H1 (cell line): Measurements from ENCODE around the gene PDZK1IP1. TPM values are rescaled to one million over a fixed set of nuclear protein-coding genes. Genes with fewer than 3 reads are reported as not detected.
A peak's percentile ranks its signal among the peaks of the same experiment; 100 is the strongest.

Source experiments
- CTCF ChIA-PET: fragments of 300-600 bp; sonication (Branson Sonifier 250); formaldehyde crosslinking; loops from one replicate; lab custom pipeline; 2021; ENCODE audit not compliant: partially characterized antibody; lab: Charles Lee
- POLR2A ChIA-PET: fragments of 300-600 bp; sonication (Branson Sonifier 250); formaldehyde crosslinking; loops from one replicate; lab custom pipeline; 2021; ENCODE audit warnings: inconsistent platforms; ENCODE audit not compliant: partially characterized antibody; lab: Charles Lee
- DNase-seq, 2 experiments: peaks; one replicate each; pipeline versions ENCODE4 v3.0.0 to v3.0.0-alpha.2; 2010 to 2022; ENCODE audit warnings: low spot score in 2 of 2, low read depth in 1 of 2, mixed read lengths in 1 of 2
- FAIRE-seq: peaks from 2 replicates; lab custom pipeline; 2011; peaks lifted over from hg19 to GRCh38; lab: Jason Lieb, UNC
- H2AFZ ChIP-seq: 2 replicates; pipeline ENCODE4 v1.8.1; 2012; ENCODE audit warnings: low read length, inconsistent platforms
- H2AK5ac ChIP-seq: 2 replicates; pipeline ENCODE4 v1.6.1; 2013; ENCODE audit warnings: low read depth, low read length
- H2BK120ac ChIP-seq: replicated peaks from 2 replicates; pipeline ENCODE3; 2013; ENCODE audit warnings: low read depth, low read length, inconsistent platforms
- H2BK12ac ChIP-seq: 2 replicates; pipeline ENCODE4 v1.6.1; 2013; ENCODE audit warnings: low read depth, low read length
- H2BK15ac ChIP-seq: 2 replicates; pipeline ENCODE4 v1.6.1; 2013; ENCODE audit warnings: low read length
- H2BK20ac ChIP-seq: 2 replicates; pipeline ENCODE4 v1.6.1; 2013; ENCODE audit warnings: low read length
- H2BK5ac ChIP-seq: 2 replicates; pipeline ENCODE4 v1.6.1; 2013; ENCODE audit warnings: low read depth, low read length
- H3K14ac ChIP-seq: 2 replicates; pipeline ENCODE4 v1.6.1; 2013; ENCODE audit warnings: inconsistent platforms; ENCODE audit not compliant: insufficient read length
- H3K18ac ChIP-seq: 2 replicates; pipeline ENCODE4 v1.6.1; 2013; ENCODE audit warnings: low read length; ENCODE audit errors: extremely low read depth
- H3K23ac ChIP-seq: 2 replicates; pipeline ENCODE4 v1.6.1; 2013; ENCODE audit warnings: inconsistent platforms; ENCODE audit not compliant: insufficient read length
- H3K23me2 ChIP-seq: 2 replicates; pipeline ENCODE4 v1.6.1; 2013; ENCODE audit warnings: low read depth, low read length
- H3K27ac ChIP-seq: 2 replicates; pipeline ENCODE4 v1.6.1; 2011; ENCODE audit warnings: low read depth, low read length, inconsistent platforms
- H3K27me3 ChIP-seq, 4 experiments: replicated peaks in 1 of 4; 1 replicate in 1 of 4; 2 replicates in 3 of 4; pipeline versions ENCODE4 v1.6.1 to v1.8.1; 2011 to 2013; ENCODE audit warnings: low read length in 3 of 4, mild to moderate bottlenecking in 3 of 4, inconsistent platforms in 2 of 4, mixed read lengths in 2 of 4, moderate library complexity in 1 of 4; ENCODE audit not compliant: control insufficient read depth in 3 of 4, insufficient read depth in 3 of 4; ENCODE audit errors: extremely low read depth in 1 of 4
- H3K36me3 ChIP-seq, 4 experiments: 2 replicates each; pipeline versions ENCODE4 v1.6.1 to v1.8.1; 2011 to 2013; ENCODE audit warnings: mild to moderate bottlenecking in 4 of 4, low read length in 3 of 4, moderate library complexity in 2 of 4, control low read depth in 1 of 4, inconsistent platforms in 1 of 4; ENCODE audit not compliant: insufficient read depth in 4 of 4, control insufficient read depth in 2 of 4
- H3K4ac ChIP-seq: replicated peaks from 2 replicates; pipeline ENCODE3; 2013; ENCODE audit warnings: low read length, low read depth, mixed read lengths, inconsistent platforms; ENCODE audit not compliant: insufficient read length
- H3K4me1 ChIP-seq, 4 experiments: replicated peaks in 1 of 4; 1 replicate in 1 of 4; 2 replicates in 3 of 4; pipeline versions ENCODE4 v1.6.1 to v1.8.1; 2011 to 2013; ENCODE audit warnings: low read length in 3 of 4, inconsistent platforms in 2 of 4, mixed read lengths in 1 of 4; ENCODE audit not compliant: insufficient read depth in 4 of 4, control insufficient read depth in 3 of 4
- H3K4me2 ChIP-seq, 2 experiments: 2 replicates each; pipeline versions ENCODE4 v1.6.1 to v1.8.1; 2011 to 2013; ENCODE audit warnings: low read depth in 2 of 2, low read length in 2 of 2, control low read depth in 1 of 2, inconsistent platforms in 1 of 2, mild to moderate bottlenecking in 1 of 2; ENCODE audit not compliant: insufficient read depth in 1 of 2
- H3K4me3 ChIP-seq, 4 experiments: fragments of 200-600, 300-600 bp in 1 of 4; sonication (generic), shearing (Covaris generic), sonication (Bioruptor Twin) in 1 of 4; 2 replicates each; pipeline versions ENCODE4 v1.5.1 to v1.8.1; 2011 to 2016; ENCODE audit warnings: low read length in 4 of 4, low read depth in 3 of 4, control low read depth in 2 of 4, inconsistent platforms in 2 of 4, mild to moderate bottlenecking in 2 of 4, mixed read lengths in 1 of 4, moderate library complexity in 1 of 4; ENCODE audit not compliant: insufficient read depth in 2 of 4; ENCODE audit errors: extremely low read depth in 1 of 4
- H3K56ac ChIP-seq: replicated peaks from 2 replicates; pipeline ENCODE3; 2013; ENCODE audit warnings: low read depth, mild to moderate bottlenecking, mixed read lengths, low read length, inconsistent platforms; ENCODE audit not compliant: insufficient read length
- H3K79me1 ChIP-seq: 2 replicates; pipeline ENCODE4 v1.6.1; 2013; ENCODE audit warnings: low read depth, low read length, control low read depth
- H3K79me2 ChIP-seq, 2 experiments: 2 replicates each; pipeline versions ENCODE4 v1.6.1 to v1.8.1; 2012 to 2013; ENCODE audit warnings: low read length in 2 of 2, mild to moderate bottlenecking in 2 of 2, inconsistent platforms in 1 of 2; ENCODE audit not compliant: insufficient read depth in 2 of 2, control insufficient read depth in 1 of 2
- H3K9ac ChIP-seq, 4 experiments: replicated peaks in 1 of 4; 1 replicate in 1 of 4; 2 replicates in 3 of 4; pipeline versions ENCODE4 v1.6.1 to v1.8.1; 2011 to 2013; ENCODE audit warnings: low read depth in 3 of 4, low read length in 3 of 4, control low read depth in 2 of 4, mild to moderate bottlenecking in 2 of 4, moderate library complexity in 2 of 4, inconsistent platforms in 1 of 4; ENCODE audit errors: extremely low read depth in 1 of 4
- H3K9me3 ChIP-seq, 2 experiments: 2 replicates each; pipeline versions ENCODE4 v1.6.1 to v1.8.1; 2012 to 2013; ENCODE audit warnings: mild to moderate bottlenecking in 2 of 2, moderate library complexity in 2 of 2, control low read depth in 1 of 2, inconsistent platforms in 1 of 2, low read depth in 1 of 2, low read length in 1 of 2, mixed read lengths in 1 of 2; ENCODE audit not compliant: insufficient read depth in 2 of 2
- H4K20me1 ChIP-seq, 2 experiments: replicated peaks in 1 of 2; 2 replicates each; pipeline versions ENCODE3 to v1.8.1; 2011 to 2013; ENCODE audit warnings: inconsistent platforms in 2 of 2, low read length in 2 of 2, mild to moderate bottlenecking in 1 of 2; ENCODE audit not compliant: insufficient read depth in 2 of 2, control insufficient read depth in 1 of 2
- H4K5ac ChIP-seq: 2 replicates; pipeline ENCODE4 v1.6.1; 2013; ENCODE audit warnings: low read length, low read depth, mixed read lengths, inconsistent platforms; ENCODE audit not compliant: insufficient read length
- H4K8ac ChIP-seq: 2 replicates; pipeline ENCODE4 v1.8.0; 2013; ENCODE audit warnings: mild to moderate bottlenecking, moderate library complexity, low read length, inconsistent platforms; ENCODE audit not compliant: insufficient read depth; ENCODE audit errors: extremely low read depth
- H4K91ac ChIP-seq: replicated peaks from 2 replicates; pipeline ENCODE3; 2013; ENCODE audit warnings: low read length, mixed read lengths, inconsistent platforms; ENCODE audit not compliant: insufficient read length
- BRCA1 ChIP-seq: IDR thresholded peaks from 2 replicates; pipeline ENCODE4 v1.6.1; 2012; ENCODE audit warnings: low read depth, low read length, improper control_type of control experiment
- CHD1 ChIP-seq: IDR thresholded peaks from 2 replicates; pipeline ENCODE4 v1.6.1; 2012; ENCODE audit warnings: low read depth, low read length, improper control_type of control experiment
- EGR1 ChIP-seq: IDR thresholded peaks from 2 replicates; pipeline ENCODE4 v1.6.1; 2011; ENCODE audit warnings: low read depth, low read length, borderline replicate concordance
- JUND ChIP-seq: IDR thresholded peaks from 2 replicates; pipeline ENCODE4 v1.6.1; 2011; ENCODE audit warnings: mild to moderate bottlenecking, improper control_type of control experiment, low read length
- RAD21 ChIP-seq, 2 experiments: IDR thresholded peaks in 1 of 2; conservative IDR thresholded peaks in 1 of 2; 2 replicates each; pipeline ENCODE4 v1.6.1; 2011; ENCODE audit warnings: low read depth in 2 of 2, low read length in 2 of 2, improper control_type of control experiment in 1 of 2, inconsistent platforms in 1 of 2, mild to moderate bottlenecking in 1 of 2, moderate library complexity in 1 of 2
- SIX5 ChIP-seq: IDR thresholded peaks from 2 replicates; pipeline ENCODE4 v1.6.1; 2011; ENCODE audit warnings: mild to moderate bottlenecking, low read depth, low read length
- WGBS, 2 experiments: shearing (Covaris generic) in 1 of 2; methylation state at CpG; one replicate each; pipeline versions ENCODE4 v1.1.6 to v1.1.7; 2013 to 2015; ENCODE audit warnings: low lambda C conversion rate in 2 of 2, mixed read lengths in 2 of 2, inconsistent platforms in 1 of 2, low coverage in 1 of 2, missing lambda C conversion rate in 1 of 2; ENCODE audit not compliant: insufficient replicate concordance in 2 of 2, insufficient coverage in 1 of 2, insufficient read length in 1 of 2; ENCODE audit errors: extremely low coverage in 1 of 2, missing lambda C conversion rate in 1 of 2; 5-methylcytosine and 5-hydroxymethylcytosine counted together
- polyA plus RNA-seq, 7 experiments: library from polyadenylated mRNA; depleted of rRNA in 3 of 7; stranded (reverse) in 5 of 7; unstranded in 2 of 7; fragments of >200 nt in 5 of 7; fragments of 200-250 nt in 2 of 7; gene quantifications; 1 replicate in 5 of 7; 2 replicates in 1 of 7; 4 replicates in 1 of 7; pipeline versions ENCODE4 v1.2.1 to v1.2.3, GENCODE V29; 2011 to 2013; ENCODE audit warnings: missing spikeins in 2 of 7, mixed read lengths in 2 of 7
- total RNA-seq: library from RNA; stranded (reverse); fragmentation: NEBNext Ultra II Directional; extraction: Animal tissue kit (Norgen Biotek cat#: 25700); gene quantifications from 2 replicates; pipeline ENCODE4 v1.2.1, GENCODE V29; 2021

Gene PDZK1IP1
- total and polyA plus RNA-seq, 2 of the 8 experiments (the other 6 are each of a cell fraction or from before 2014, with no cell fraction given) = 0.17 TPM; not detected in 1

DNA sequence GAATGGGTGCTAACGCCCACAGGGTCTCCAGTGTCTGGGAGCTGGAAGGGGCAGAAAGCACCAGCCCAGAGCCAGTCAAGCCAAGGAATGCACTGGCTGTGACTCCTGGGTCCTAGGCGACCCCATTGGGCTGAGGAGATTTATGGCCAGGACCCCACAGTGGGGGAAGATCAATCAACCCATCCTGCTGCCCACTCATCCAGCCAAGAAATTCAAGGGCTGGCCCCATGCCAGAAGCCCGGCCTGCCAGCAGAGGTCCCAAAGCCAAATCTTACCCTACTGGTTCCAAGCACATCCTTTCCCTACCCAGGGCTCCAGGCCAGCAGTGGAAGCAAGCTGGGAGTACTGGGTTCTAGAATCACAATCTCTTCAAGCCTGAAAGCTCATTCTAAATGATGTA, 6.8 kb upstream of the PDZK1IP1 start:
- Histone ChIP-seq H3K27me3 (peaks cover 0 to 22% (median 16%) of the 10 kb centered on the region in 4 experiments; a peak in 3 of 7 replicates), H4K91ac (no peak overlapping the region), H3K4me3 (no peak overlapping the region), H4K8ac (no peak overlapping the region), H3K23me2 (no peaks in the 10 kb centered on the region), H3K36me3 (no peaks in the 10 kb centered on the region), H2BK5ac (no peak overlapping the region), H2BK15ac (no peak overlapping the region), H3K18ac (no peak overlapping the region), H3K4me2 (no peak overlapping the region), H2AFZ (no peak overlapping the region), H3K4me1 (peaks cover 5 to 16% (median 9%) of the 10 kb centered on the region in 4 experiments), H3K14ac (no peak overlapping the region), H2AK5ac (no peak overlapping the region), H4K20me1 (no peaks in the 10 kb centered on the region), H3K56ac (no peak overlapping the region), H3K23ac (no peak overlapping the region), H4K5ac (no peak overlapping the region), H2BK20ac (no peak overlapping the region), H3K4ac (no peak overlapping the region), H3K27ac (no peak overlapping the region), H2BK12ac (no peak overlapping the region), H3K79me2 (no peaks in the 10 kb centered on the region), H3K9ac (no peak overlapping the region), H3K79me1 (no peaks in the 10 kb centered on the region), H3K9me3 (no peaks in the 10 kb centered on the region), H2BK120ac (no peak overlapping the region)
- DNase-seq (no peak), FAIRE-seq (no peak)
- POLR2A ChIA-PET = no interaction called here
- CTCF ChIA-PET = interaction anchor here (0.7 to 14.2 kb wide), 16 partner anchors 8 to 670 kb away, joined by 3 to 207 read pairs (median 4); no protein-coding TSS in a partner anchor
- 55% methylated on average over 3 of the region's 3 CpGs; no CpG with 5 or more reads in 1 of the 2 experiments for WGBS, 2 experiments
- no peak for TF ChIP-seq JUND
- TF ChIP-seq CHD1 = no peak
- no peak for TF ChIP-seq BRCA1
- peak; percentile 39 to 50; a peak in 3 of 4 replicates for TF ChIP-seq RAD21 (IDR thresholded peaks at IDR 0.05 in 1 of 2, conservative IDR thresholded peaks at IDR 0.05 in 1 of 2; ENCODE audit: low read depth in 2 of 2, low read length in 2 of 2)
- no peak for TF ChIP-seq EGR1
- no peak for TF ChIP-seq SIX5
